Central memory CD8-positive, alpha-beta T cell (primary cell): ENCODE data around the gene BRPF1.
"Not testable (repeated sequence)": the region's sequence is repeated elsewhere in the genome, so short reads cannot be mapped to it uniquely, and the experiment has no call there.

Source experiments
- ATAC-seq: fragments of 150-1000 bp; cut with Tn5 transposase; replicated peaks from 2 replicates; pipeline ENCODE4 v1.10.0; 2022; ENCODE audit warnings: mild to moderate bottlenecking, moderate FRiP score, moderate number of reproducible peaks; ENCODE audit not compliant: poor library complexity, severe bottlenecking; ENCODE audit errors: extremely low read depth
- DNase-seq, 2 donors: peaks; one replicate each; pipeline ENCODE4 v3.0.0; 2021; ENCODE audit warnings: low spot score in 2 of 2
- H3K27ac Mint-ChIP-seq: one replicate; pipeline ENCODE4 v1.8.0; 2022; ENCODE audit warnings: low read depth, mild to moderate bottlenecking, moderate library complexity, mixed read lengths
- H3K27me3 Mint-ChIP-seq: one replicate; pipeline ENCODE4 v1.8.0; 2022; ENCODE audit warnings: mixed read lengths
- H3K36me3 Mint-ChIP-seq: one replicate; pipeline ENCODE4 v1.8.0; 2022; ENCODE audit warnings: mild to moderate bottlenecking, moderate library complexity, mixed read lengths; ENCODE audit not compliant: insufficient read depth
- H3K4me1 Mint-ChIP-seq: one replicate; pipeline ENCODE4 v1.8.0; 2022; ENCODE audit warnings: mixed read lengths
- H3K4me3 Mint-ChIP-seq: one replicate; pipeline ENCODE4 v1.8.0; 2022; ENCODE audit warnings: mild to moderate bottlenecking, moderate library complexity, mixed read lengths
- H3K9me3 Mint-ChIP-seq: one replicate; pipeline ENCODE4 v1.8.0; 2022; ENCODE audit warnings: mixed read lengths

Gene BRPF1

GRCh38 chr3:9769426-9770275 is 38.1 kb downstream of the BRPF1 start, which contains the start of gene CAMK1:
CAMK1 (minus strand) TSS chr3:9769947; CDS start chr3:9767749, 2,198 bp downstream.
- Mint-ChIP-seq H3K27ac (peak within 1 kb of the TSS; percentile 80), H3K9me3 (no peaks in the 10 kb centered on the region), H3K4me1 (peaks cover 27% of the 10 kb centered on the region), H3K4me3 (peak within 1 kb of the TSS; percentile 25), H3K27me3 (no peaks in the 10 kb centered on the region), H3K36me3 (no peaks in the 10 kb centered on the region)
- ATAC-seq: peak; percentile 75
- no peak for DNase-seq

- Mint-ChIP-seq H3K27ac (peak overlapping the region; percentile 80), H3K27me3 (no peaks in the 10 kb centered on the region), H3K4me3 (peak overlapping the region; percentile 25), H3K9me3 (no peaks in the 10 kb centered on the region), H3K4me1 (peaks cover 27% of the 10 kb centered on the region), H3K36me3 (no peaks in the 10 kb centered on the region)
- DNase-seq: no peak
- ATAC-seq: no peak
Measured at GRCh38 chr3:9770276-9770812, 38.8 kb downstream of the BRPF1 start.

DNA sequence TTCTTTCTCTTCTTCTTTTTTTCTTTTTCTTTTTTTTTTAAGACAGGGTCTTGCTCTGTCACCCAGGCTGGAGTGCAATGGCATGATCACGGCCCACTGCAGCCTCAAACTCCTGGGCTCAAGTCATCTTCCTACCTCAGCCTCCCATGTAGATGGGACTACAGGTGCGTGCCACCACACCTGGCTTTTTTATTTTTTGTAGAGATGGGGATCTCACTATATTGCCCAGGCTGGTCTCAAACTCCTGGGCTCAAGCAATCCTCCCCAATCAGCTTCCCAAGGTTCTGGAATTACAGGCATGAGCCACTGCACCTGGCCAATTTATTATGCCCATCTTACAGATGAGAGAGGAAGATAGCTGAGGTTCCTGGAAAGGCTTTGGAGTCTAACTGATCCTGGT is 39.5 kb downstream of the BRPF1 start:
- not testable (repeated sequence) for H3K9me3 Mint-ChIP-seq

GRCh38 chr3:9776896-9777693 is 45.6 kb downstream of the BRPF1 start:
- Mint-ChIP-seq H3K4me1 (peaks cover 43% of the 10 kb centered on the region), H3K27ac (no peak overlapping the region), H3K36me3 (peaks cover 7% of the 10 kb centered on the region), H3K9me3 (no peaks in the 10 kb centered on the region), H3K27me3 (no peaks in the 10 kb centered on the region), H3K4me3 (no peak overlapping the region)
- no peak for ATAC-seq
- DNase-seq: no peak

More for the DNA sequence above, 39.5 kb downstream of the BRPF1 start:
- H3K4me1 Mint-ChIP-seq: peaks cover 27% of the 10 kb centered on the region
- DNase-seq, ATAC-seq, H3K36me3 Mint-ChIP-seq, H3K27me3 Mint-ChIP-seq: not testable (repeated sequence)
- H3K4me3 Mint-ChIP-seq: peak overlapping the region; percentile 25
- peak overlapping the region; percentile 80 for H3K27ac Mint-ChIP-seq

DNA sequence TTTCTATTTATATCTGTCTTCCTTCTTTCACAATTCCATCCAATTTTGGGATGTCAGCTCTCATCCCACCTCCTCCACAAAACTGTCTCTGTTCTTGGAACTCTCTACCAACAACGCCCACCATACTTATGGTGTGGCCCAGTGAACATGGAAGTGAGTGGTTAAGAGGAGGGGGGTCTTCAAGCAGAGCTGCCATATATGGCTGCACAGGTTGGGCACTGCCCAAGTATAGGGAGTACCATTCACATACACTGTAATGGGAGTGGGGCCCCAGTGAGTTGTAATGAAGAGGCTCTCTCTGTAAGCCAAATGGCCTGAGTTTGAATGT is 46.1 kb downstream of the BRPF1 start:
- peaks cover 49% of the 10 kb centered on the region for H3K4me1 Mint-ChIP-seq
- no peak overlapping the region for H3K4me3 Mint-ChIP-seq
- no peak for DNase-seq
- no peak for ATAC-seq
- no peaks in the 10 kb centered on the region for H3K9me3 Mint-ChIP-seq
- H3K27me3 Mint-ChIP-seq: no peaks in the 10 kb centered on the region
- no peak overlapping the region for H3K27ac Mint-ChIP-seq
- peaks cover 9% of the 10 kb centered on the region for H3K36me3 Mint-ChIP-seq

GRCh38 chr3:9778143-9779074 is 46.9 kb downstream of the BRPF1 start:
- no peaks in the 10 kb centered on the region for H3K9me3 Mint-ChIP-seq
- DNase-seq: no peak
- H3K36me3 Mint-ChIP-seq: peaks cover 13% of the 10 kb centered on the region
- H3K27me3 Mint-ChIP-seq: no peaks in the 10 kb centered on the region
- no peak for ATAC-seq
- no peak overlapping the region for H3K4me3 Mint-ChIP-seq
- H3K27ac Mint-ChIP-seq: peak overlapping the region; percentile 95
- peaks cover 53% of the 10 kb centered on the region for H3K4me1 Mint-ChIP-seq

DNA sequence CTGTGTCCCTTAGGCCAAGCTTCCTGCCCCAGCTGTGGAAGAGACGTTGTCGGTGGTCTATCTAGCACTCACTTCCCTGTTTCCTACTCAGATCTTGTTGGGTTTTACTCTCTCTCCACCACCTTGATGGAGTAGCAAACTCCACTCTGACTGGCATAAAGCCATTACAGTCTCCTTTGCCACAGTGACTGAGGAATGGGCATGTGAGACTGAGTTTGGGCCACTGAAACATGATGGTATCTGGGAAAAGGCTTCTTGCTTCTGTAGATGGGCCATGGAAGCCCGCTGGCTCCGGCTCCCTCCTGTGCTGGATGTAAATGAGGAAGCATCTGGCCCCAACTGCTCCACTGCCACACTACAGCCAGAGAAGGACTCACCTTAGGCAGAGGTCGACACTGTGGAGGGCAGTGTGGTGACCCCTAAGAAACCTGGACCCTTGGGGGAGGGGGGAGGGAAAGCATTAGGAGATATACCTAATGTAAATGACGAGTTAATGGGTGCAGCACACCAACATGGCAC is 47.6 kb downstream of the BRPF1 start:
- peak overlapping the region; percentile 71 for H3K4me3 Mint-ChIP-seq
- no peaks in the 10 kb centered on the region for H3K27me3 Mint-ChIP-seq
- peaks cover 53% of the 10 kb centered on the region for H3K4me1 Mint-ChIP-seq
- peak overlapping the region; percentile 95 for H3K27ac Mint-ChIP-seq
- H3K36me3 Mint-ChIP-seq: peaks cover 18% of the 10 kb centered on the region
- ATAC-seq: no peak
- H3K9me3 Mint-ChIP-seq: no peaks in the 10 kb centered on the region
- no peak for DNase-seq

- Mint-ChIP-seq H3K4me1 (peaks cover 53% of the 10 kb centered on the region), H3K9me3 (no peaks in the 10 kb centered on the region), H3K27ac (peak overlapping the region; percentile 95), H3K36me3 (peaks cover 21% of the 10 kb centered on the region), H3K27me3 (no peaks in the 10 kb centered on the region), H3K4me3 (peak overlapping the region; percentile 71)
- ATAC-seq (peak; percentile 79), DNase-seq (peak in 1 of 2 donors; percentile 17)
Measured at GRCh38 chr3:9779721-9780457, 48.4 kb downstream of the BRPF1 start.

DNA sequence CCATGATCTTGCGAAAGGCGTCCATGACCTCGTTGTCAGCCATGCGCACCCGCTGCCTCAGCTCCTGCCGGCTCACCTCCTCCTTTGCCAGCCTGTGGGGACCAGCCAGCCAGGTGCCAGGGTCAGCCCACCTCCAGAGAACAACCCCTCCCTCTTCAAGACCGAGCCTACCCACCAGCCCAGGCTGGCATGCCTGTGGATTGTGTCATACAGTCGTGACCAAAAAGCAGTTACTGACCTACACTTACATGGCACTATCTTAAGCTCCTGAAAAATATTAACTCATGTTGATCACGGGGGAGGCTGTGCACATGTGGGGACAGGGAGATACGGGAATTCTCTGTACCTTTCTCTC is 48.9 kb downstream of the BRPF1 start:
- Mint-ChIP-seq H3K4me3 (peak overlapping the region; percentile 71), H3K36me3 (peaks cover 24% of the 10 kb centered on the region), H3K27ac (peak overlapping the region; percentile 95), H3K4me1 (peaks cover 53% of the 10 kb centered on the region), H3K27me3 (no peaks in the 10 kb centered on the region), H3K9me3 (no peaks in the 10 kb centered on the region)
- ATAC-seq: peak; percentile 9
- DNase-seq: no peak

- H3K9me3 Mint-ChIP-seq: no peaks in the 10 kb centered on the region
- ATAC-seq: no peak
- peak overlapping the region; percentile 71 for H3K4me3 Mint-ChIP-seq
- H3K27ac Mint-ChIP-seq: peak overlapping the region; percentile 95
- peaks cover 53% of the 10 kb centered on the region for H3K4me1 Mint-ChIP-seq
- peaks cover 28% of the 10 kb centered on the region for H3K36me3 Mint-ChIP-seq
- no peaks in the 10 kb centered on the region for H3K27me3 Mint-ChIP-seq
- DNase-seq: no peak
Measured at GRCh38 chr3:9780910-9781309, 49.4 kb downstream of the BRPF1 start.

DNA sequence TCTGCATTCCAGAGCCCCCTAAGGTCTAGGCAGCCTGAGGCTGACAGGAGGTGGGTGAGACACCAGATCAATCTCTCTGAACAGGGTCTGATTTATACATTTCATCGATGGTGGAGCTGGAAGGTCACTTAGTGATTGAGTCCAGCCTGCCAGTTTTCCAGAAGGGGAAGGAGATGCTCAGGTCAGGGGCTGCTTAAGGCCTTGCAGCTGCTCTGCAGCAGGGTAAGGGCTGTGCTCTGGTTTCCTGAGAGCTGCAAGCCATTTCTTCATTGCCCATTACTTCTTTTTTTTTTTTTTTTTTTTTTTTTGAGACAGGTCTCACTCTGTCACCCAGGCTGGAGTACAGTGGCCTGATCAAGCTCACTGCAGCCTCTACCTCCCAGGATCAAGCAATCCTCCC is 50.0 kb downstream of the BRPF1 start:
- Mint-ChIP-seq H3K27ac (peak overlapping the region; percentile 18), H3K9me3 (no peaks in the 10 kb centered on the region), H3K4me1 (peaks cover 58% of the 10 kb centered on the region), H3K27me3 (no peaks in the 10 kb centered on the region), H3K4me3 (no peak overlapping the region), H3K36me3 (peaks cover 32% of the 10 kb centered on the region)
- ATAC-seq (no peak), DNase-seq (no peak)
